Transverse colon (tissue), 4 donors: ENCODE measurements around the gene KCNH2. TPM values are rescaled to one million over a fixed set of nuclear protein-coding genes. Genes with fewer than 3 reads are reported as not detected.

Experiments
- DNase-seq: peaks from one replicate; pipeline ENCODE4 v3.0.0-alpha.2; 2019
- H3K27ac ChIP-seq, 4 donors: fragments of 200-600 bp; sonication (generic); 2 replicates each; pipeline ENCODE4 v1.5.1; 2016 to 2018; ENCODE audit warnings: inconsistent platforms in 4 of 4
- H3K27me3 ChIP-seq: fragments of 200-600 bp; sonication (generic); 2 replicates; pipeline ENCODE4 v1.5.1; 2017; ENCODE audit warnings: inconsistent platforms
- H3K36me3 ChIP-seq, 4 donors: fragments of 200-600 bp; sonication (generic); 2 replicates each; pipeline ENCODE4 v1.5.1; 2017 to 2019; ENCODE audit warnings: inconsistent platforms in 4 of 4
- H3K4me1 ChIP-seq, 4 donors: fragments of 200-600 bp; sonication (generic); 2 replicates each; pipeline ENCODE4 v1.5.1; 2017 to 2020; ENCODE audit warnings: inconsistent platforms in 4 of 4
- H3K4me3 ChIP-seq, 4 donors: fragments of 200-600 bp; sonication (generic); 1 replicate in 1 of 4; 2 replicates in 3 of 4; pipeline versions ENCODE4 v1.5.1 to v1.6.1; 2017 to 2019; ENCODE audit warnings: inconsistent platforms in 4 of 4
- H3K9me3 ChIP-seq, 2 donors: fragments of 200-600 bp; sonication (generic); 2 replicates each; pipeline ENCODE4 v1.5.1; 2017 to 2019; ENCODE audit warnings: inconsistent platforms in 2 of 2
- CTCF ChIP-seq, 5 experiments: fragments of 200-600 bp in 3 of 5; fragments of 450-650 bp in 2 of 5; sonication (generic) in 3 of 5; IDR thresholded peaks; 1 replicate in 2 of 5; 2 replicates in 3 of 5; pipeline ENCODE4 v1.5.1; 2016 to 2017; ENCODE audit warnings: antibody characterized with exemption in 5 of 5, inconsistent platforms in 3 of 5, mild to moderate bottlenecking in 2 of 5, moderate library complexity in 1 of 5
- EP300 ChIP-seq: sonication (generic); formaldehyde crosslinking; IDR thresholded peaks from one replicate; pipeline ENCODE4 v1.6.1; 2017; ENCODE audit warnings: antibody characterized with exemption, low read depth
- POLR2A ChIP-seq: fragments of 450-650 bp; IDR thresholded peaks from one replicate; pipeline ENCODE4 v1.6.1; 2016; ENCODE audit warnings: antibody characterized with exemption, mild to moderate bottlenecking, moderate library complexity
- POLR2AphosphoS5 ChIP-seq, 3 donors: sonication (generic); formaldehyde crosslinking; IDR thresholded peaks; one replicate each; pipeline ENCODE4 v1.6.1; 2016; ENCODE audit warnings: antibody characterized with exemption in 3 of 3
- WGBS, 2 donors: methylation state at CpG; one replicate each; pipeline ENCODE4 v1.1.5; 2018; ENCODE audit warnings: low coverage in 1 of 2; 5-methylcytosine and 5-hydroxymethylcytosine counted together
- in situ Hi-C, 4 donors: fragments of 200-750 bp; cut with MboI; loops; one replicate each; pipeline versions ENCODE4 v1.15.0 to v1.15.1; 2017; ENCODE audit warnings: low sequenced_read_pairs in 3 of 4, low pct_ligation_motif_present in 1 of 4, low pct_unique_long_range_greater_than_20kb in 1 of 4
- intact Hi-C: fragments of 100-400 bp; cut with DNase I; formaldehyde crosslinking; loops from one replicate; pipeline ENCODE4 v1.15.1; 2023; ENCODE audit warnings: low total_unique reads
- total RNA-seq, 4 donors: library from RNA; depleted of rRNA; stranded (reverse); fragments of >200 nt; gene quantifications; one replicate each; pipeline ENCODE4 v1.1.0, GENCODE V29; 2016

Gene KCNH2
- total RNA-seq, 4 donors from 2014 or later: 9.5 to 39.0 (median 19.3) TPM

GRCh38 chr7:150897502-150898474, 80.3 kb downstream of the KCNH2 start:
- intact Hi-C loops (loop anchor here (1.0 kb wide), 1 partner anchor 91 kb away; no protein-coding TSS in a partner anchor), in situ Hi-C loops (loop anchor here (5.0 to 25.0 kb wide), 4 partner anchors 87 to 460 kb away; partner anchors contain the start of genes KCNH2 (in 1 of the 4) and NOS3 (in 1 of the 4))
- Histone ChIP-seq H3K27ac (peak overlapping the region in 3 of 4 donors; percentile 5 to 62 (median 8)), H3K9me3 (no peaks in the 10 kb centered on the region), H3K4me1 (peaks cover 15 to 35% (median 29%) of the 10 kb centered on the region in 4 donors), H3K4me3 (no peak overlapping the region), H3K36me3 (no peaks in the 10 kb centered on the region), H3K27me3 (peaks cover 5% of the 10 kb centered on the region)
- TF ChIP-seq POLR2A (no peak), CTCF (IDR thresholded peaks at IDR 0.05) (no peak), POLR2AphosphoS5 (IDR thresholded peaks at IDR 0.05) (no peak)
- peak; percentile 37 for DNase-seq
- 57 to 62% methylated on average over 13 to 22 of the region's 22 CpGs for WGBS, 2 donors

- TF ChIP-seq POLR2AphosphoS5 (IDR thresholded peaks at IDR 0.05) (no peak), EP300 (no peak), POLR2A (no peak), CTCF (IDR thresholded peaks at IDR 0.05) (no peak)
- H3K9me3 ChIP-seq: no peaks in the 10 kb centered on the region
- in situ Hi-C loops: loop anchor here (5.0 to 25.0 kb wide), 4 partner anchors 88 to 459 kb away; partner anchors contain the start of genes KCNH2 (in 1 of the 4) and NOS3 (in 1 of the 4)
- DNase-seq: no peak
- H3K4me1 ChIP-seq: peaks cover 11 to 24% (median 18%) of the 10 kb centered on the region in 4 donors
- WGBS, 2 donors: 73 to 83% methylated on average over 6 to 10 of the region's 10 CpGs
- no peaks in the 10 kb centered on the region for H3K36me3 ChIP-seq
- H3K27me3 ChIP-seq: peaks cover 5% of the 10 kb centered on the region
- intact Hi-C loops: no loop called here
- H3K27ac ChIP-seq: peak overlapping the region in 3 of 4 donors; percentile 8 to 49 (median 34)
- no peak overlapping the region for H3K4me3 ChIP-seq
Measured at GRCh38 chr7:150896562-150897209, 81.4 kb downstream of the KCNH2 start.

- TF ChIP-seq CTCF (IDR thresholded peaks at IDR 0.05) (no peak), POLR2A (no peak), POLR2AphosphoS5 (IDR thresholded peaks at IDR 0.05) (no peak), EP300 (no peak)
- H3K27me3 ChIP-seq: peaks cover 5% of the 10 kb centered on the region
- no peaks in the 10 kb centered on the region for H3K9me3 ChIP-seq
- no peak for DNase-seq
- H3K27ac ChIP-seq: no peak overlapping the region
- H3K4me1 ChIP-seq: peaks cover 3 to 15% (median 10%) of the 10 kb centered on the region in 4 donors
- no peaks in the 10 kb centered on the region for H3K36me3 ChIP-seq
- in situ Hi-C loops (loop anchor here (5.0 to 25.0 kb wide), 4 partner anchors 89 to 459 kb away; partner anchors contain the start of genes KCNH2 (in 1 of the 4) and NOS3 (in 1 of the 4)), intact Hi-C loops (no loop called here)
- WGBS, 2 donors: 68 to 100% methylated on average over 1 to 2 of the region's 2 CpGs
- no peak overlapping the region for H3K4me3 ChIP-seq
Measured at GRCh38 chr7:150895809-150896208, 82.3 kb downstream of the KCNH2 start.

Other genes starting within 250 kb of the KCNH2 start
- gene GIMAP5, start 240.9 kb downstream of the KCNH2 start, total RNA-seq: 10 to 100 TPM in 2 of 4 donors, 1 to 10 TPM in 2; 2.6 to 15.7 (median 11.2) TPM
- 100 to 1,000 TPM in 3 of 4 donors, 10 to 100 TPM in 1; 30.4 to 369 (median 224) TPM for gene TMEM176B, start 178.0 kb downstream of the KCNH2 start, total RNA-seq
- gene TMEM176A, start 177.6 kb downstream of the KCNH2 start, total RNA-seq: 100 to 1,000 TPM in 3 of 4 donors, 10 to 100 TPM in 1; 44.6 to 210 (median 171) TPM
- gene AOC1, start 125.8 kb downstream of the KCNH2 start, total RNA-seq: 100 to 1,000 TPM; 143 to 687 (median 427) TPM
- 10 to 100 TPM in 2 of 4 donors, 1 to 10 TPM in 2; 2.5 to 34.2 (median 7.0) TPM for gene NOS3, start 12.7 kb upstream of the KCNH2 start, total RNA-seq
- gene ATG9B, start 46.2 kb upstream of the KCNH2 start, total RNA-seq: 1 to 10 TPM in 1 of 4 donors, not detected in 3; 1.1 TPM
- gene ABCB8, start 50.1 kb upstream of the KCNH2 start, total RNA-seq: 10 to 100 TPM; 33.3 to 76.4 (median 51.4) TPM
- gene ASIC3, start 70.2 kb upstream of the KCNH2 start, total RNA-seq: 1 to 10 TPM; 2.6 to 4.3 (median 3.1) TPM
- 10 to 100 TPM in 3 of 4 donors, 1 to 10 TPM in 1; 1.1 to 33.8 (median 10.7) TPM for gene CDK5, start 79.6 kb upstream of the KCNH2 start, total RNA-seq
- gene SLC4A2, start 81.3 kb upstream of the KCNH2 start, total RNA-seq: 100 to 1,000 TPM in 2 of 4 donors, 10 to 100 TPM in 2; 61.7 to 464 (median 83.2) TPM
- 100 to 1,000 TPM; 121 to 241 (median 144) TPM for gene FASTK, start 102.5 kb upstream of the KCNH2 start, total RNA-seq
- 100 to 1,000 TPM in 1 of 4 donors, 10 to 100 TPM in 3; 67.5 to 105 (median 85.9) TPM for gene TMUB1, start 105.2 kb upstream of the KCNH2 start, total RNA-seq
- gene AGAP3, start 108.2 kb upstream of the KCNH2 start, total RNA-seq: 10 to 100 TPM; 54.9 to 74.4 (median 63.8) TPM
- gene GBX1, start 189.4 kb upstream of the KCNH2 start, total RNA-seq: not detected
- not detected for gene ASB10, start 208.9 kb upstream of the KCNH2 start, total RNA-seq
- not detected for gene H2BK1, start 232.2 kb upstream of the KCNH2 start, total RNA-seq
- 10 to 100 TPM in 3 of 4 donors, 1 to 10 TPM in 1; 10.0 to 30.8 (median 27.8) TPM for gene ABCF2, start 248.9 kb upstream of the KCNH2 start, total RNA-seq